ENCODE measurements around the gene CDK1. TPM values are rescaled to one million over a fixed set of nuclear protein-coding genes. Genes with fewer than 3 reads are reported as not detected.
"Not testable (repeated sequence)": the region's sequence is repeated elsewhere in the genome, so short reads cannot be mapped to it uniquely, and the experiment has no call there.

CDK1 gene
- total RNA-seq, 3 donors from 2014 or later = 0.98 to 5.0 (median 2.2) TPM

DNA sequence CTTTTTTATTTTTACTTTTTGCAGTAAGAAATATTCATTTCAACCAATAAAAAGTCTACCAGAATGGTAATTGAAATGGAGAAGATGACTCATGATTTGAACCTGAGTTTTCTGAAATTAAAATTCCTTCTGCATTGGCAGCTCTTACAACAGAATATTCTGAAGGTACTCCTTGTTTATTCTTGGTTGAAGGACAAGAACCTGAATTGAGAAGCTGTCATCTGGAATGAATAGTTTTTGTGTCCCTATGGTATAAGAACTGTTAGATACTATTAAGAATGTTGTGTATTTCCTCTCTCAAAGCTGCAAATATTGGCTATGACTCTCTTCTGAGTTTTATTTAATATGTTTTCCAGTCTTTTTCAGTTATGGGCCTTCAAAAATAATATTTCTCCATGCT, 56.1 kb downstream of the CDK1 start:
- H3K4me1 ChIP-seq = no peaks in the 10 kb centered on the region
- no peaks in the 10 kb centered on the region for H3K9me3 ChIP-seq
- no peaks in the 10 kb centered on the region for H3K36me3 ChIP-seq
- H3K27me3 ChIP-seq = no peaks in the 10 kb centered on the region
- DNase-seq (ENCODE audit: low spot score in 2 of 2) = no peak
- intact Hi-C loops (cut with DNase I; ENCODE audit: low total_unique reads) = no loop called here
- H3K27ac ChIP-seq = no peak overlapping the region
- no peak for TF ChIP-seq POLR2AphosphoS5 (IDR thresholded peaks at IDR 0.05)
- no peak for TF ChIP-seq POLR2A (IDR thresholded peaks at IDR 0.05)
- TF ChIP-seq, protein P1, sequence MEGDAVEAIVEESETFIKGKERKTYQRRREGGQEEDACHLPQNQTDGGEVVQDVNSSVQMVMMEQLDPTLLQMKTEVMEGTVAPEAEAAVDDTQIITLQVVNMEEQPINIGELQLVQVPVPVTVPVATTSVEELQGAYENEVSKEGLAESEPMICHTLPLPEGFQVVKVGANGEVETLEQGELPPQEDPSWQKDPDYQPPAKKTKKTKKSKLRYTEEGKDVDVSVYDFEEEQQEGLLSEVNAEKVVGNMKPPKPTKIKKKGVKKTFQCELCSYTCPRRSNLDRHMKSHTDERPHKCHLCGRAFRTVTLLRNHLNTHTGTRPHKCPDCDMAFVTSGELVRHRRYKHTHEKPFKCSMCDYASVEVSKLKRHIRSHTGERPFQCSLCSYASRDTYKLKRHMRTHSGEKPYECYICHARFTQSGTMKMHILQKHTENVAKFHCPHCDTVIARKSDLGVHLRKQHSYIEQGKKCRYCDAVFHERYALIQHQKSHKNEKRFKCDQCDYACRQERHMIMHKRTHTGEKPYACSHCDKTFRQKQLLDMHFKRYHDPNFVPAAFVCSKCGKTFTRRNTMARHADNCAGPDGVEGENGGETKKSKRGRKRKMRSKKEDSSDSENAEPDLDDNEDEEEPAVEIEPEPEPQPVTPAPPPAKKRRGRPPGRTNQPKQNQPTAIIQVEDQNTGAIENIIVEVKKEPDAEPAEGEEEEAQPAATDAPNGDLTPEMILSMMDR (IDR thresholded peaks at IDR 0.05) = no peak
- H3K4me3 ChIP-seq = no peak overlapping the region

- Histone ChIP-seq H3K36me3 (no peaks in the 10 kb centered on the region), H3K9me3 (no peaks in the 10 kb centered on the region), H3K27ac (no peak overlapping the region), H3K4me1 (no peaks in the 10 kb centered on the region), H3K27me3 (no peaks in the 10 kb centered on the region), H3K4me3 (no peak overlapping the region)
- intact Hi-C loops (cut with DNase I; ENCODE audit: low total_unique reads) = no loop called here
- TF ChIP-seq POLR2A (IDR thresholded peaks at IDR 0.05) = no peak
- no peak for DNase-seq (ENCODE audit: low spot score in 2 of 2)
These were observed 56.8 kb downstream of the CDK1 start for GRCh38 chr10:60835049-60835448.

GRCh38 chr10:60841227-60841626, 62.9 kb downstream of the CDK1 start:
- DNase-seq (ENCODE audit: low spot score in 2 of 2); H3K27me3 ChIP-seq; H3K36me3 ChIP-seq; intact Hi-C loops (cut with DNase I; ENCODE audit: low total_unique reads); H3K27ac ChIP-seq; H3K4me1 ChIP-seq; H3K4me3 ChIP-seq; H3K9me3 ChIP-seq: not testable (repeated sequence)

- intact Hi-C loops (cut with DNase I; ENCODE audit: low total_unique reads) = no loop called here
- no peak for DNase-seq (ENCODE audit: low spot score in 2 of 2)
- H3K36me3 ChIP-seq = no peaks in the 10 kb centered on the region
- no peak overlapping the region for H3K4me3 ChIP-seq
- no peaks in the 10 kb centered on the region for H3K27me3 ChIP-seq
- H3K4me1 ChIP-seq = no peaks in the 10 kb centered on the region
- TF ChIP-seq POLR2A (IDR thresholded peaks at IDR 0.05) (no peak), POLR2AphosphoS5 (IDR thresholded peaks at IDR 0.05) (no peak)
- TF ChIP-seq, protein P1 (IDR thresholded peaks at IDR 0.05) = no peak
- H3K27ac ChIP-seq = no peak overlapping the region
- no peaks in the 10 kb centered on the region for H3K9me3 ChIP-seq
These were observed 64.4 kb downstream of the CDK1 start for GRCh38 chr10:60842694-60843093.

Other genes starting within 250 kb of the CDK1 start
- 10 to 100 TPM; 11.4 to 14.6 (median 13.4) TPM for gene RHOBTB1, start 165.7 kb downstream of the CDK1 start, total RNA-seq